HepG2 (cell line): Measurements from ENCODE around the gene C20orf144. TPM values are rescaled to one million over a fixed set of nuclear protein-coding genes. Genes with fewer than 3 reads are reported as not detected.

Experiments
- CCAR2 ChIP-seq: fragments of 200-400 bp; formaldehyde crosslinking; optimal IDR thresholded peaks from 2 replicates; pipeline ENCODE3; 2018; ENCODE audit warnings: low read depth, mild to moderate bottlenecking, low read length, moderate library complexity
- CREB3 ChIP-seq: sonication (generic); formaldehyde crosslinking; IDR thresholded peaks from 2 replicates; pipeline ENCODE4 v1.5.0; 2020; ENCODE audit warnings: missing genetic modification reagents
- DMAP1 ChIP-seq: IDR thresholded peaks from 2 replicates; pipeline ENCODE4 v1.6.1; 2016
- EEA1 ChIP-seq: sonication (generic); formaldehyde crosslinking; IDR thresholded peaks from 2 replicates; pipeline ENCODE4 v1.5.1; 2020; ENCODE audit warnings: mild to moderate bottlenecking, missing genetic modification reagents, borderline replicate concordance
- FOXK1 ChIP-seq: sonication (generic); formaldehyde crosslinking; IDR thresholded peaks from 2 replicates; pipeline ENCODE4 v1.4.0; 2020; ENCODE audit warnings: low read depth, missing genetic modification reagents, borderline replicate concordance
- HMGXB4 ChIP-seq, 2 experiments: sonication (generic) in 1 of 2; formaldehyde crosslinking in 1 of 2; IDR thresholded peaks; 2 replicates each; pipeline versions ENCODE4 v1.4.0 to v1.6.1; 2018 to 2020; ENCODE audit warnings: missing genetic modification reagents in 2 of 2, borderline replicate concordance in 1 of 2, low read depth in 1 of 2, mild to moderate bottlenecking in 1 of 2, missing biosample characterization in 1 of 2
- IKZF5 ChIP-seq: IDR thresholded peaks from 2 replicates; pipeline ENCODE4 v1.6.1; 2018; ENCODE audit warnings: missing genetic modification reagents, mild to moderate bottlenecking, missing compliant biosample characterization
- JARID2 ChIP-seq: sonication (generic); formaldehyde crosslinking; IDR thresholded peaks from 2 replicates; pipeline ENCODE4 v1.8.1; 2023; ENCODE audit warnings: missing genetic modification reagents, inconsistent platforms; ENCODE audit not compliant: insufficient replicate concordance
- LCORL ChIP-seq, 2 experiments: fragments of 450-650 bp in 1 of 2; sonication (generic) in 1 of 2; formaldehyde crosslinking in 1 of 2; IDR thresholded peaks; 2 replicates each; pipeline versions ENCODE4 v1.5.0 to v1.6.1; 2017 to 2020; ENCODE audit warnings: antibody characterized with exemption in 1 of 2, missing genetic modification reagents in 1 of 2
- MEIS2 ChIP-seq: sonication (generic); formaldehyde crosslinking; IDR thresholded peaks from 2 replicates; pipeline ENCODE4 v1.9.0; 2021; ENCODE audit warnings: mild to moderate bottlenecking, missing genetic modification reagents
- MNT ChIP-seq: fragments of 450-650 bp; IDR thresholded peaks from 2 replicates; pipeline ENCODE4 v1.6.1; 2016
- PLRG1 ChIP-seq: fragments of 450-650 bp; conservative IDR thresholded peaks from 2 replicates; pipeline ENCODE4 v1.6.1; 2016
- ZBTB1 ChIP-seq: sonication (generic); formaldehyde crosslinking; IDR thresholded peaks from 2 replicates; pipeline ENCODE4 v1.4.0; 2020; ENCODE audit warnings: missing genetic modification reagents, borderline replicate concordance
- ZBTB2 ChIP-seq: sonication (generic); formaldehyde crosslinking; IDR thresholded peaks from 2 replicates; pipeline ENCODE4 v1.8.0; 2022; ENCODE audit warnings: low read depth, missing genetic modification reagents
- ZEB1 ChIP-seq: IDR thresholded peaks from 2 replicates; pipeline ENCODE4 v1.6.1; 2012; ENCODE audit warnings: mild to moderate bottlenecking, low read depth, inconsistent platforms; ENCODE audit not compliant: insufficient replicate concordance
- ZNF10 ChIP-seq: sonication (generic); formaldehyde crosslinking; IDR thresholded peaks from 2 replicates; pipeline ENCODE4 v1.4.0; 2020; ENCODE audit warnings: mild to moderate bottlenecking, low read depth, missing genetic modification reagents, borderline replicate concordance
- ZNF18 ChIP-seq: sonication (generic); formaldehyde crosslinking; IDR thresholded peaks from 2 replicates; pipeline ENCODE4 v1.8.0; 2022; ENCODE audit warnings: mild to moderate bottlenecking, missing genetic modification reagents; ENCODE audit not compliant: insufficient replicate concordance
- ZNF275 ChIP-seq: sonication (generic); formaldehyde crosslinking; IDR thresholded peaks from 2 replicates; pipeline ENCODE4 v1.8.0; 2022; ENCODE audit warnings: missing genetic modification reagents, mild to moderate bottlenecking, inconsistent platforms, borderline replicate concordance
- polyA plus RNA-seq, 8 experiments: library from polyadenylated mRNA; depleted of rRNA in 3 of 8; stranded (reverse) in 7 of 8; unstranded in 1 of 8; fragments of >200 nt; fragmentation: Illumina TruSeq in 4 of 8; extraction: Trizol in 4 of 8; gene quantifications; 2 replicates each; pipeline versions ENCODE4 v1.2.1 to v1.2.3, GENCODE V29; 2011 to 2016; ENCODE audit warnings: low read depth in 4 of 8, missing spikeins in 1 of 8, mixed read lengths in 1 of 8; ENCODE audit not compliant: insufficient read depth in 1 of 8
- total RNA-seq, 5 experiments: library from RNA; depleted of rRNA; stranded (reverse); fragments of >200 nt; fragmentation: Illumina TruSeq; extraction: Trizol; gene quantifications; 2 replicates each; pipeline ENCODE4 v1.2.3, GENCODE V29; 2016; ENCODE audit warnings: low read depth in 1 of 5

C20orf144 gene
- total and polyA plus RNA-seq, 2 of the 13 experiments (the other 11 are each of a cell fraction or from before 2014, with no cell fraction given): 0.09 to 0.16 TPM

GRCh38 chr20:33653900-33654596 lies 8.1 kb upstream of the C20orf144 start (continued):
- TF ChIP-seq CREB3 (CRISPR knock-in tag) (0 out of 2 replicates have a peak, but pooled peaks have one; percentile 16), DMAP1 (CRISPR knock-in tag) (no peak; the same call in 1 of the 2 replicates), MEIS2 (CRISPR knock-in tag) (no peak), ZBTB1 (no peak), IKZF5 (CRISPR knock-in tag) (no peak), ZBTB2 (CRISPR knock-in tag) (0 out of 2 replicates have a peak, but pooled peaks have one; percentile 22), FOXK1 (no peak), ZNF18 (no peak), EEA1 (CRISPR knock-in tag) (0 out of 2 replicates have a peak, but pooled peaks have one; percentile 8), MNT (no peak), PLRG1 (no peak), LCORL (IDR thresholded peaks at IDR 0.05) (peak; percentile 84), LCORL (CRISPR knock-in tag; IDR thresholded peaks at IDR 0.05) (no peak), ZNF275 (CRISPR knock-in tag) (no peak), HMGXB4 (CRISPR knock-in tag; IDR thresholded peaks at IDR 0.05; ENCODE audit: borderline replicate concordance in 1 of 2, low read depth in 1 of 2) (no peak), CCAR2 (no peak), ZNF10 (no peak), ZEB1 (peak; percentile 85), JARID2 (CRISPR knock-in tag) (no peak)
